Measurements from ENCODE around the gene ATP5F1B. TPM values are rescaled to one million over a fixed set of nuclear protein-coding genes. Genes with fewer than 3 reads are reported as not detected.

The ATP5F1B gene
- total RNA-seq (568 TPM), polyA plus RNA-seq (ENCODE audit: insufficient read depth, low read depth, low replicate concordance) (1,584 TPM)
- long read RNA-seq, donor 1, transcript ATP5F1B-201 (10 exons, 1,839 nt): major isoform, 147 of 401 reads
- long read RNA-seq, donor 1, transcript ATP5F1B-208 (2 exons, 457 nt): minor isoform, 26 of 401 reads
- long read RNA-seq, donor 1, partial matches to known transcripts: 226 of 401 reads
- long read RNA-seq, donor 1, other reads (novel, unspliced or antisense): 0 of 401 reads
- long read RNA-seq, donor 2, transcript ATP5F1B-208 (2 exons, 457 nt): minor isoform, 33 of 814 reads
- long read RNA-seq, donor 2, transcript ATP5F1B-201 (10 exons, 1,839 nt): major isoform, 228 of 814 reads
- long read RNA-seq, donor 2, transcript ATP5F1B-206 (3 exons, 863 nt): minor isoform, 5 of 814 reads
- long read RNA-seq, donor 2, partial matches to known transcripts: 542 of 814 reads
- long read RNA-seq, donor 2, other reads (novel, unspliced or antisense): 6 of 814 reads
- long read RNA-seq, donor 3, transcript ATP5F1B-208 (2 exons, 457 nt): minor isoform, 32 of 875 reads
- long read RNA-seq, donor 3, transcript ATP5F1B-201 (10 exons, 1,839 nt): major isoform, 258 of 875 reads
- long read RNA-seq, donor 3, transcript ATP5F1B-206 (3 exons, 863 nt): minor isoform, 8 of 875 reads
- long read RNA-seq, donor 3, partial matches to known transcripts: 549 of 875 reads
- long read RNA-seq, donor 3, other reads (novel, unspliced or antisense): 28 of 875 reads
- long read RNA-seq, donor 4, transcript ATP5F1B-208 (2 exons, 457 nt): minor isoform, 14 of 659 reads
- long read RNA-seq, donor 4, transcript ATP5F1B-201 (10 exons, 1,839 nt): major isoform, 161 of 659 reads
- long read RNA-seq, donor 4, partial matches to known transcripts: 469 of 659 reads
- long read RNA-seq, donor 4, other reads (novel, unspliced or antisense): 11 of 659 reads
- long read RNA-seq, donor 5, transcript ATP5F1B-201 (10 exons, 1,839 nt): major isoform, 17 of 42 reads
- long read RNA-seq, donor 5, partial matches to known transcripts: 23 of 42 reads
- long read RNA-seq, donor 5, other reads (novel, unspliced or antisense): 0 of 42 reads
- long read RNA-seq, donor 6, transcript ATP5F1B-201 (10 exons, 1,839 nt): major isoform, 242 of 816 reads
- long read RNA-seq, donor 6, transcript ATP5F1B-208 (2 exons, 457 nt): minor isoform, 43 of 816 reads
- long read RNA-seq, donor 6, transcript ATP5F1B-206 (3 exons, 863 nt): minor isoform, 5 of 816 reads
- long read RNA-seq, donor 6, partial matches to known transcripts: 520 of 816 reads
- long read RNA-seq, donor 6, other reads (novel, unspliced or antisense): 6 of 816 reads
- long read RNA-seq, donor 7, transcript ATP5F1B-201 (10 exons, 1,839 nt): major isoform, 165 of 280 reads
- long read RNA-seq, donor 7, partial matches to known transcripts: 19 of 280 reads
- long read RNA-seq, donor 7, other reads (novel, unspliced or antisense): 95 of 280 reads
- long read RNA-seq, donor 8, transcript ATP5F1B-208 (2 exons, 457 nt): minor isoform, 28 of 630 reads
- long read RNA-seq, donor 8, transcript ATP5F1B-201 (10 exons, 1,839 nt): major isoform, 172 of 630 reads
- long read RNA-seq, donor 8, partial matches to known transcripts: 426 of 630 reads
- long read RNA-seq, donor 8, other reads (novel, unspliced or antisense): 0 of 630 reads
- long read RNA-seq, donor 9, transcript ATP5F1B-201 (10 exons, 1,839 nt): major isoform, 101 of 301 reads
- long read RNA-seq, donor 9, transcript ATP5F1B-208 (2 exons, 457 nt): minor isoform, 16 of 301 reads
- long read RNA-seq, donor 9, partial matches to known transcripts: 176 of 301 reads
- long read RNA-seq, donor 9, other reads (novel, unspliced or antisense): 6 of 301 reads
- long read RNA-seq, donor 10, transcript ATP5F1B-201 (10 exons, 1,839 nt): major isoform, 149 of 563 reads
- long read RNA-seq, donor 10, transcript ATP5F1B-208 (2 exons, 457 nt): minor isoform, 47 of 563 reads
- long read RNA-seq, donor 10, partial matches to known transcripts: 365 of 563 reads
- long read RNA-seq, donor 10, other reads (novel, unspliced or antisense): 0 of 563 reads

- H3K9me3 ChIP-seq (ENCODE audit: control insufficient read depth in 2 of 3, insufficient read depth in 1 of 3, low read length in 3 of 3): no peaks in the 10 kb centered on the region
- peak; percentile 99 for FAIRE-seq
Measured at GRCh38 chr12:56645717-56646446, at the start of gene ATP5F1B. Gene ATP5F1B, minus strand, starts transcription at chr12:56645984. Its CDS starts 21 bp downstream, at chr12:56645963.

GRCh38 chr12:56694161-56694560, 48.4 kb upstream of the ATP5F1B start:
- FAIRE-seq: no peak
- Histone ChIP-seq H3K9ac (ENCODE audit: low read length in 3 of 3) (no peak overlapping the region), H3K9me3 (ENCODE audit: control insufficient read depth in 2 of 3, insufficient read depth in 1 of 3, low read length in 3 of 3) (no peaks in the 10 kb centered on the region), H3K27me3 (ENCODE audit: control insufficient read depth, insufficient read depth, low read length) (no peaks in the 10 kb centered on the region), H3K36me3 (ENCODE audit: control insufficient read depth in 2 of 3, insufficient read depth in 3 of 3, low read length in 3 of 3) (no peaks in the 10 kb centered on the region), H3K4me1 (ENCODE audit: control insufficient read depth in 2 of 3, insufficient read depth in 2 of 3, low read depth in 1 of 3, low read length in 3 of 3) (no peaks in the 10 kb centered on the region), H3K4me3 (ENCODE audit: low read length in 3 of 3) (no peak overlapping the region), H3K27ac (ENCODE audit: low read depth in 2 of 2, low read length in 2 of 2) (no peak overlapping the region)
- intact Hi-C loops (cut with DNase I): no loop called here
- DNase-seq: peak in 1 of 5 donors; percentile 6
- no peak for TF ChIP-seq CTCF (IDR thresholded peaks at IDR 0.05; ENCODE audit: borderline replicate concordance, extremely low read depth, insufficient read depth)

More at GRCh38 chr12:56645717-56646446, at the start of gene ATP5F1B:
- H3K4me3 ChIP-seq (ENCODE audit: low read length in 3 of 3): peak within 1 kb of the TSS; percentile 96 to 100 (median 97)
- TF ChIP-seq CTCF (IDR thresholded peaks at IDR 0.05; ENCODE audit: borderline replicate concordance, extremely low read depth, insufficient read depth): no peak
- peak within 1 kb of the TSS; percentile 98 for H3K27ac ChIP-seq (ENCODE audit: low read depth in 2 of 2, low read length in 2 of 2)
- DNase-seq: peak; percentile 98 to 100 (median 98)
- peaks cover 17 to 27% (median 27%) of the 10 kb centered on the region in 3 donors for H3K36me3 ChIP-seq (ENCODE audit: control insufficient read depth in 2 of 3, insufficient read depth in 3 of 3, low read length in 3 of 3)
- peaks cover 2 to 17% (median 5%) of the 10 kb centered on the region in 3 donors for H3K4me1 ChIP-seq (ENCODE audit: control insufficient read depth in 2 of 3, insufficient read depth in 2 of 3, low read depth in 1 of 3, low read length in 3 of 3)
- no peaks in the 10 kb centered on the region for H3K27me3 ChIP-seq (ENCODE audit: control insufficient read depth, insufficient read depth, low read length)
- peak within 1 kb of the TSS; percentile 76 to 100 (median 97) for H3K9ac ChIP-seq (ENCODE audit: low read length in 3 of 3)
- intact Hi-C loops (cut with DNase I): no loop called here

Measured in kidney (tissue), 22 donors.